Measurements from ENCODE around the gene MTOR.
A peak's percentile ranks its signal among the peaks of the same experiment; 100 is the strongest.
"Not testable (repeated sequence)": the region's sequence is repeated elsewhere in the genome, so short reads cannot be mapped to it uniquely, and the experiment has no call there.

The MTOR gene

GRCh38 chr1:11262171-11263049, at the start of gene MTOR:
MTOR (minus strand) TSS chr1:11262551; CDS start chr1:11259409, 3,142 bp downstream.
- Histone ChIP-seq H3K27ac (ENCODE audit: low read length) (no peak within 1 kb of the TSS), H3K36me3 (ENCODE audit: control insufficient read depth, insufficient read depth, low read length) (peaks cover 10% of the 10 kb centered on the region; the same call in 1 of the 2 replicates)
- WGBS (ENCODE audit: insufficient coverage, insufficient read length): no CpG with 5 or more reads among the region's 60 CpGs

GRCh38 chr1:11309385-11309784, 47.0 kb upstream of the MTOR start:
- Histone ChIP-seq H3K27me3 (ENCODE audit: control insufficient read depth, insufficient read depth, low read length) (no peaks in the 10 kb centered on the region), H3K4me1 (ENCODE audit: control insufficient read depth, insufficient read depth, low read length) (peaks cover 3% of the 10 kb centered on the region; the same call in 1 of the 2 replicates), H3K27ac (ENCODE audit: low read length) (no peak overlapping the region), H3K4me3 (ENCODE audit: low read length) (no peak overlapping the region), H3K9me3 (ENCODE audit: control insufficient read depth, insufficient read depth, low read length) (no peaks in the 10 kb centered on the region), H3K36me3 (ENCODE audit: control insufficient read depth, insufficient read depth, low read length) (no peaks in the 10 kb centered on the region)
- DNase-seq (ENCODE audit: low read depth, low spot score): no peak
- no CpG with 5 or more reads among the region's 7 CpGs for WGBS (ENCODE audit: insufficient coverage, insufficient read length)

More at GRCh38 chr1:11262171-11263049, at the start of gene MTOR:
- Histone ChIP-seq H3K4me1 (ENCODE audit: control insufficient read depth, insufficient read depth, low read length) (no peaks in the 10 kb centered on the region), H3K4me3 (ENCODE audit: low read length) (peak within 1 kb of the TSS; percentile 88), H3K9me3 (ENCODE audit: control insufficient read depth, insufficient read depth, low read length) (no peaks in the 10 kb centered on the region), H3K27me3 (ENCODE audit: control insufficient read depth, insufficient read depth, low read length) (no peaks in the 10 kb centered on the region)
- DNase-seq (ENCODE audit: low read depth, low spot score): peak; percentile 98

- no peak for DNase-seq (ENCODE audit: low read depth, low spot score)
- no peaks in the 10 kb centered on the region for H3K9me3 ChIP-seq (ENCODE audit: control insufficient read depth, insufficient read depth, low read length)
- H3K4me3 ChIP-seq (ENCODE audit: low read length): no peak overlapping the region
- no peaks in the 10 kb centered on the region for H3K27me3 ChIP-seq (ENCODE audit: control insufficient read depth, insufficient read depth, low read length)
- H3K4me1 ChIP-seq (ENCODE audit: control insufficient read depth, insufficient read depth, low read length): peaks cover 3% of the 10 kb centered on the region; the same call in 1 of the 2 replicates
- WGBS (ENCODE audit: insufficient coverage, insufficient read length): no CpG with 5 or more reads among the region's 6 CpGs
- no peaks in the 10 kb centered on the region for H3K36me3 ChIP-seq (ENCODE audit: control insufficient read depth, insufficient read depth, low read length)
- no peak overlapping the region for H3K27ac ChIP-seq (ENCODE audit: low read length)
Measured at GRCh38 chr1:11308699-11309224, 46.4 kb upstream of the MTOR start.

GRCh38 chr1:11307852-11308251, 45.5 kb upstream of the MTOR start:
- H3K4me3 ChIP-seq (ENCODE audit: low read length): no peak overlapping the region
- H3K36me3 ChIP-seq (ENCODE audit: control insufficient read depth, insufficient read depth, low read length): no peaks in the 10 kb centered on the region
- H3K9me3 ChIP-seq (ENCODE audit: control insufficient read depth, insufficient read depth, low read length): no peaks in the 10 kb centered on the region
- H3K27me3 ChIP-seq (ENCODE audit: control insufficient read depth, insufficient read depth, low read length): no peaks in the 10 kb centered on the region
- no peak overlapping the region for H3K27ac ChIP-seq (ENCODE audit: low read length)
- no peak for DNase-seq (ENCODE audit: low read depth, low spot score)
- peaks cover 3% of the 10 kb centered on the region; the same call in 1 of the 2 replicates for H3K4me1 ChIP-seq (ENCODE audit: control insufficient read depth, insufficient read depth, low read length)
- no CpG with 5 or more reads among the region's 3 CpGs for WGBS (ENCODE audit: insufficient coverage, insufficient read length)

GRCh38 chr1:11305516-11305915, 43.2 kb upstream of the MTOR start:
- not testable (repeated sequence) for DNase-seq (ENCODE audit: low read depth, low spot score); H3K4me1 ChIP-seq (ENCODE audit: control insufficient read depth, insufficient read depth, low read length); H3K4me3 ChIP-seq (ENCODE audit: low read length); H3K27ac ChIP-seq (ENCODE audit: low read length); H3K36me3 ChIP-seq (ENCODE audit: control insufficient read depth, insufficient read depth, low read length); H3K9me3 ChIP-seq (ENCODE audit: control insufficient read depth, insufficient read depth, low read length); H3K27me3 ChIP-seq (ENCODE audit: control insufficient read depth, insufficient read depth, low read length)
- WGBS (ENCODE audit: insufficient coverage, insufficient read length): no CpG with 5 or more reads among the region's 29 CpGs

- DNase-seq (ENCODE audit: low read depth, low spot score): no peak
- no CpG with 5 or more reads among the region's 2 CpGs for WGBS (ENCODE audit: insufficient coverage, insufficient read length)
- Histone ChIP-seq H3K4me1 (ENCODE audit: control insufficient read depth, insufficient read depth, low read length) (peaks cover 4% of the 10 kb centered on the region), H3K4me3 (ENCODE audit: low read length) (no peak overlapping the region), H3K27ac (ENCODE audit: low read length) (no peak overlapping the region), H3K36me3 (ENCODE audit: control insufficient read depth, insufficient read depth, low read length) (no peaks in the 10 kb centered on the region), H3K9me3 (ENCODE audit: control insufficient read depth, insufficient read depth, low read length) (no peaks in the 10 kb centered on the region), H3K27me3 (ENCODE audit: control insufficient read depth, insufficient read depth, low read length) (no peaks in the 10 kb centered on the region)
Measured at GRCh38 chr1:11302366-11302765, 40.0 kb upstream of the MTOR start.

- H3K4me1 ChIP-seq (ENCODE audit: control insufficient read depth, insufficient read depth, low read length): peaks cover 4% of the 10 kb centered on the region
- no CpG with 5 or more reads among the region's 9 CpGs for WGBS (ENCODE audit: insufficient coverage, insufficient read length)
- no peak overlapping the region for H3K27ac ChIP-seq (ENCODE audit: low read length)
- no peak for DNase-seq (ENCODE audit: low read depth, low spot score)
- H3K9me3 ChIP-seq (ENCODE audit: control insufficient read depth, insufficient read depth, low read length): no peaks in the 10 kb centered on the region
- no peaks in the 10 kb centered on the region for H3K27me3 ChIP-seq (ENCODE audit: control insufficient read depth, insufficient read depth, low read length)
- H3K4me3 ChIP-seq (ENCODE audit: low read length): no peak overlapping the region
- no peaks in the 10 kb centered on the region for H3K36me3 ChIP-seq (ENCODE audit: control insufficient read depth, insufficient read depth, low read length)
Measured at GRCh38 chr1:11301601-11302000, 39.2 kb upstream of the MTOR start.

- no CpG with 5 or more reads among the region's 10 CpGs for WGBS (ENCODE audit: insufficient coverage, insufficient read length)
- no peak for DNase-seq (ENCODE audit: low read depth, low spot score)
- H3K27ac ChIP-seq (ENCODE audit: low read length): no peak overlapping the region
Measured at GRCh38 chr1:11299225-11299574, 36.8 kb upstream of the MTOR start.

GRCh38 chr1:11298390-11299224, 36.3 kb upstream of the MTOR start:
- Histone ChIP-seq H3K4me1 (ENCODE audit: control insufficient read depth, insufficient read depth, low read length) (peaks cover 4% of the 10 kb centered on the region), H3K27me3 (ENCODE audit: control insufficient read depth, insufficient read depth, low read length) (no peaks in the 10 kb centered on the region), H3K36me3 (ENCODE audit: control insufficient read depth, insufficient read depth, low read length) (no peaks in the 10 kb centered on the region), H3K9me3 (ENCODE audit: control insufficient read depth, insufficient read depth, low read length) (no peaks in the 10 kb centered on the region), H3K27ac (ENCODE audit: low read length) (no peak overlapping the region), H3K4me3 (ENCODE audit: low read length) (no peak overlapping the region)
- DNase-seq (ENCODE audit: low read depth, low spot score): no peak
- no CpG with 5 or more reads among the region's 12 CpGs for WGBS (ENCODE audit: insufficient coverage, insufficient read length)

More at GRCh38 chr1:11299225-11299574, 36.8 kb upstream of the MTOR start:
- Histone ChIP-seq H3K4me1 (ENCODE audit: control insufficient read depth, insufficient read depth, low read length) (peaks cover 4% of the 10 kb centered on the region), H3K4me3 (ENCODE audit: low read length) (no peak overlapping the region), H3K27me3 (ENCODE audit: control insufficient read depth, insufficient read depth, low read length) (no peaks in the 10 kb centered on the region), H3K9me3 (ENCODE audit: control insufficient read depth, insufficient read depth, low read length) (no peaks in the 10 kb centered on the region), H3K36me3 (ENCODE audit: control insufficient read depth, insufficient read depth, low read length) (no peaks in the 10 kb centered on the region)

- not testable (repeated sequence) for H3K36me3 ChIP-seq (ENCODE audit: control insufficient read depth, insufficient read depth, low read length); H3K9me3 ChIP-seq (ENCODE audit: control insufficient read depth, insufficient read depth, low read length); DNase-seq (ENCODE audit: low read depth, low spot score); H3K4me1 ChIP-seq (ENCODE audit: control insufficient read depth, insufficient read depth, low read length); H3K27ac ChIP-seq (ENCODE audit: low read length); H3K27me3 ChIP-seq (ENCODE audit: control insufficient read depth, insufficient read depth, low read length); H3K4me3 ChIP-seq (ENCODE audit: low read length)
- no CpG with 5 or more reads among the region's 5 CpGs for WGBS (ENCODE audit: insufficient coverage, insufficient read length)
Measured at GRCh38 chr1:11297774-11298173, 35.4 kb upstream of the MTOR start.

Data from iPS DF 6.9 (cell line).